GM12878 (cell line): ENCODE measurements around the gene NSMCE4A. TPM values are rescaled to one million over a fixed set of nuclear protein-coding genes. Genes with fewer than 3 reads are reported as not detected.

ENCODE experiments used
- ATF7 ChIP-seq: fragments of 450-650 bp; IDR thresholded peaks from 2 replicates; pipeline ENCODE4 v1.6.1; 2016; ENCODE audit warnings: low read depth, mild to moderate bottlenecking
- BRCA1 ChIP-seq: IDR thresholded peaks from 2 replicates; pipeline ENCODE4 v1.6.1; 2011; ENCODE audit warnings: low read depth, low read length, improper control_type of control experiment
- FOS ChIP-seq: IDR thresholded peaks from 3 replicates; pipeline ENCODE4 v1.6.1; 2011; ENCODE audit warnings: borderline replicate concordance; ENCODE audit not compliant: insufficient read length; ENCODE audit errors: extremely low read depth
- polyA plus RNA-seq, 11 experiments: library from polyadenylated mRNA; depleted of rRNA in 4 of 11; unstranded in 6 of 11; stranded (reverse) in 5 of 11; fragments of >200 nt; fragmentation: Nextera tagmentation in 4 of 11; fragmentation: Illumina TruSeq in 1 of 11; extraction: Ambion mirVana in 4 of 11; extraction: Trizol in 1 of 11; gene quantifications; 1 replicate in 1 of 11; 2 replicates in 10 of 11; pipeline versions ENCODE4 v1.2.1 to v1.2.3, GENCODE V29; 2011 to 2016; ENCODE audit warnings: inconsistent platforms in 2 of 11, missing spikeins in 2 of 11, low read depth in 1 of 11
- total RNA-seq, 4 experiments: library from RNA; depleted of rRNA in 3 of 4; stranded (reverse); fragments of >200 nt in 3 of 4; fragmentation: Illumina TruSeq in 1 of 4; extraction: Trizol in 1 of 4; gene quantifications; 2 replicates each; pipeline versions ENCODE4 v1.2.1 to v1.2.3, GENCODE V29; 2013 to 2021
- TF ChIP-seq, protein P1 (sequence below): fragments of 450-650 bp; IDR thresholded peaks from 2 replicates; pipeline ENCODE4 v1.6.1; 2017; ENCODE audit warnings: mild to moderate bottlenecking, moderate library complexity
- TF ChIP-seq, protein P2 (sequence below): fragments of 450-650 bp; formaldehyde crosslinking; IDR thresholded peaks from 2 replicates; pipeline ENCODE4 v1.5.0; 2022; ENCODE audit warnings: mild to moderate bottlenecking, missing genetic modification characterization

Gene NSMCE4A
- total and polyA plus RNA-seq, 10 of the 15 experiments (the other 5 are each of a cell fraction or from before 2014, with no cell fraction given) = 14.2 to 105 (median 76.1) TPM

GRCh38 chr10:121952226-121952625 lies 22.8 kb downstream of the NSMCE4A start (continued):
- TF ChIP-seq, protein P1, sequence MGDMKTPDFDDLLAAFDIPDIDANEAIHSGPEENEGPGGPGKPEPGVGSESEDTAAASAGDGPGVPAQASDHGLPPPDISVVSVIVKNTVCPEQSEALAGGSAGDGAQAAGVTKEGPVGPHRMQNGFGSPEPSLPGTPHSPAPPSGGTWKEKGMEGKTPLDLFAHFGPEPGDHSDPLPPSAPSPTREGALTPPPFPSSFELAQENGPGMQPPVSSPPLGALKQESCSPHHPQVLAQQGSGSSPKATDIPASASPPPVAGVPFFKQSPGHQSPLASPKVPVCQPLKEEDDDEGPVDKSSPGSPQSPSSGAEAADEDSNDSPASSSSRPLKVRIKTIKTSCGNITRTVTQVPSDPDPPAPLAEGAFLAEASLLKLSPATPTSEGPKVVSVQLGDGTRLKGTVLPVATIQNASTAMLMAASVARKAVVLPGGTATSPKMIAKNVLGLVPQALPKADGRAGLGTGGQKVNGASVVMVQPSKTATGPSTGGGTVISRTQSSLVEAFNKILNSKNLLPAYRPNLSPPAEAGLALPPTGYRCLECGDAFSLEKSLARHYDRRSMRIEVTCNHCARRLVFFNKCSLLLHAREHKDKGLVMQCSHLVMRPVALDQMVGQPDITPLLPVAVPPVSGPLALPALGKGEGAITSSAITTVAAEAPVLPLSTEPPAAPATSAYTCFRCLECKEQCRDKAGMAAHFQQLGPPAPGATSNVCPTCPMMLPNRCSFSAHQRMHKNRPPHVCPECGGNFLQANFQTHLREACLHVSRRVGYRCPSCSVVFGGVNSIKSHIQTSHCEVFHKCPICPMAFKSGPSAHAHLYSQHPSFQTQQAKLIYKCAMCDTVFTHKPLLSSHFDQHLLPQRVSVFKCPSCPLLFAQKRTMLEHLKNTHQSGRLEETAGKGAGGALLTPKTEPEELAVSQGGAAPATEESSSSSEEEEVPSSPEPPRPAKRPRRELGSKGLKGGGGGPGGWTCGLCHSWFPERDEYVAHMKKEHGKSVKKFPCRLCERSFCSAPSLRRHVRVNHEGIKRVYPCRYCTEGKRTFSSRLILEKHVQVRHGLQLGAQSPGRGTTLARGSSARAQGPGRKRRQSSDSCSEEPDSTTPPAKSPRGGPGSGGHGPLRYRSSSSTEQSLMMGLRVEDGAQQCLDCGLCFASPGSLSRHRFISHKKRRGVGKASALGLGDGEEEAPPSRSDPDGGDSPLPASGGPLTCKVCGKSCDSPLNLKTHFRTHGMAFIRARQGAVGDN = no peak
- TF ChIP-seq FOS = no peak
- TF ChIP-seq BRCA1 = no peak
- no peak for TF ChIP-seq ATF7
- TF ChIP-seq, protein P2, sequence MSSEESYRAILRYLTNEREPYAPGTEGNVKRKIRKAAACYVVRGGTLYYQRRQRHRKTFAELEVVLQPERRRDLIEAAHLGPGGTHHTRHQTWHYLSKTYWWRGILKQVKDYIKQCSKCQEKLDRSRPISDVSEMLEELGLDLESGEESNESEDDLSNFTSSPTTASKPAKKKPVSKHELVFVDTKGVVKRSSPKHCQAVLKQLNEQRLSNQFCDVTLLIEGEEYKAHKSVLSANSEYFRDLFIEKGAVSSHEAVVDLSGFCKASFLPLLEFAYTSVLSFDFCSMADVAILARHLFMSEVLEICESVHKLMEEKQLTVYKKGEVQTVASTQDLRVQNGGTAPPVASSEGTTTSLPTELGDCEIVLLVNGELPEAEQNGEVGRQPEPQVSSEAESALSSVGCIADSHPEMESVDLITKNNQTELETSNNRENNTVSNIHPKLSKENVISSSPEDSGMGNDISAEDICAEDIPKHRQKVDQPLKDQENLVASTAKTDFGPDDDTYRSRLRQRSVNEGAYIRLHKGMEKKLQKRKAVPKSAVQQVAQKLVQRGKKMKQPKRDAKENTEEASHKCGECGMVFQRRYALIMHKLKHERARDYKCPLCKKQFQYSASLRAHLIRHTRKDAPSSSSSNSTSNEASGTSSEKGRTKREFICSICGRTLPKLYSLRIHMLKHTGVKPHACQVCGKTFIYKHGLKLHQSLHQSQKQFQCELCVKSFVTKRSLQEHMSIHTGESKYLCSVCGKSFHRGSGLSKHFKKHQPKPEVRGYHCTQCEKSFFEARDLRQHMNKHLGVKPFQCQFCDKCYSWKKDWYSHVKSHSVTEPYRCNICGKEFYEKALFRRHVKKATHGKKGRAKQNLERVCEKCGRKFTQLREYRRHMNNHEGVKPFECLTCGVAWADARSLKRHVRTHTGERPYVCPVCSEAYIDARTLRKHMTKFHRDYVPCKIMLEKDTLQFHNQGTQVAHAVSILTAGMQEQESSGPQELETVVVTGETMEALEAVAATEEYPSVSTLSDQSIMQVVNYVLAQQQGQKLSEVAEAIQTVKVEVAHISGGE (CRISPR knock-in tag) = no peak
